GM18526 (cell line): ENCODE results near the gene HOXB2.

Source experiments
- POLR2A ChIP-seq: IDR thresholded peaks from 3 replicates; pipeline ENCODE4 v1.6.1; 2011; ENCODE audit not compliant: insufficient read length; ENCODE audit errors: extremely low read depth

Gene HOXB2

GRCh38 chr17:48545022-48545375, at the start of gene HOXB2:
TSS of gene HOXB2 (minus strand) at chr17:48545109. CDS start at chr17:48544911, 198 bp downstream.
- TF ChIP-seq POLR2A, result no peak

- TF ChIP-seq POLR2A, result no peak
Observed at GRCh38 chr17:48593840-48594537, 49.1 kb upstream of the HOXB2 start.

- TF ChIP-seq POLR2A, result no peak
Observed at GRCh38 chr17:48593126-48593829, 48.4 kb upstream of the HOXB2 start, which contains the start of gene HOXB5. TSS of gene HOXB5 (minus strand) at chr17:48593779. CDS start at chr17:48593682, 97 bp downstream.

GRCh38 chr17:48592577-48592976, 47.7 kb upstream of the HOXB2 start:
- TF ChIP-seq POLR2A, result no peak

- no peak for TF ChIP-seq POLR2A
Observed at GRCh38 chr17:48592057-48592514, 47.2 kb upstream of the HOXB2 start.

- TF ChIP-seq POLR2A, result no peak
Observed at GRCh38 chr17:48591255-48592056, 46.5 kb upstream of the HOXB2 start.

GRCh38 chr17:48590607-48591161, 45.8 kb upstream of the HOXB2 start:
- TF ChIP-seq POLR2A, result no peak

- no peak for TF ChIP-seq POLR2A
Observed at GRCh38 chr17:48589831-48590606, 45.1 kb upstream of the HOXB2 start, which contains the start of gene HOXB3. TSS of gene HOXB3 (minus strand) at chr17:48590241. CDS start at chr17:48552474, 37,767 bp downstream.

- no peak for TF ChIP-seq POLR2A
Observed at GRCh38 chr17:48589060-48589830, 44.3 kb upstream of the HOXB2 start.

GRCh38 chr17:48588528-48588927, 43.6 kb upstream of the HOXB2 start:
- no peak for TF ChIP-seq POLR2A

- TF ChIP-seq POLR2A, result no peak
Observed at GRCh38 chr17:48588074-48588415, 43.1 kb upstream of the HOXB2 start.

- TF ChIP-seq POLR2A, result no peak
Observed at GRCh38 chr17:48587276-48588073, 42.6 kb upstream of the HOXB2 start.
